Uterus (tissue), 2 donors: ENCODE data around the gene TRH.

ENCODE experiments used
- POLR2A ChIP-seq, 2 donors: fragments of 450-650 bp; IDR thresholded peaks; one replicate each; pipeline ENCODE4 v1.6.1; 2016; ENCODE audit warnings: antibody characterized with exemption in 2 of 2, mild to moderate bottlenecking in 1 of 2, moderate library complexity in 1 of 2
- TF ChIP-seq, protein P1 (sequence below), 4 experiments: fragments of 200-600 bp in 2 of 4; fragments of 450-650 bp in 2 of 4; sonication (generic) in 2 of 4; IDR thresholded peaks; one replicate each; pipeline ENCODE4 v1.5.1; 2016 to 2019; ENCODE audit warnings: antibody characterized with exemption in 4 of 4, mild to moderate bottlenecking in 2 of 4, moderate library complexity in 1 of 4

DNA sequence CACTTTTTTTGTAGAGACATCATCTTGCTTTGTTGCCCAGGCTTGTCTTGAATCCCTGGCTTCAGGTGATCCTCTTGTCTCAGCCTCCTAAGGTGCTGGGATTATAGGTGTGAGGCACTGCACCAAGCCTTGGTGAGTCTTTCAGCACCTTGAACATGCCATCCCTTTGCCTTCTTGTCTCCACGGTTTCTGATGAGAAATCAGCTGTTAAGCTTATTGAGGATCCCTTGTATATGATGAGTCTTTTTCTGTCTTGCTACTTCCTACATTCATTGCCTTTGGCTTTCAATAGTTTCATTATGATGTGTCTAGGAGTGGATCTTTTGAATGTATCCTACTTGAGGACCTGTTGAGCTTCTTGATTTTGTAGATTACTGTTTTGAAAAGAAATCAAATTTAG lies 45.1 kb upstream of the TRH start:
- TF ChIP-seq POLR2A (IDR thresholded peaks at IDR 0.05), result no peak
- TF ChIP-seq, protein P1, sequence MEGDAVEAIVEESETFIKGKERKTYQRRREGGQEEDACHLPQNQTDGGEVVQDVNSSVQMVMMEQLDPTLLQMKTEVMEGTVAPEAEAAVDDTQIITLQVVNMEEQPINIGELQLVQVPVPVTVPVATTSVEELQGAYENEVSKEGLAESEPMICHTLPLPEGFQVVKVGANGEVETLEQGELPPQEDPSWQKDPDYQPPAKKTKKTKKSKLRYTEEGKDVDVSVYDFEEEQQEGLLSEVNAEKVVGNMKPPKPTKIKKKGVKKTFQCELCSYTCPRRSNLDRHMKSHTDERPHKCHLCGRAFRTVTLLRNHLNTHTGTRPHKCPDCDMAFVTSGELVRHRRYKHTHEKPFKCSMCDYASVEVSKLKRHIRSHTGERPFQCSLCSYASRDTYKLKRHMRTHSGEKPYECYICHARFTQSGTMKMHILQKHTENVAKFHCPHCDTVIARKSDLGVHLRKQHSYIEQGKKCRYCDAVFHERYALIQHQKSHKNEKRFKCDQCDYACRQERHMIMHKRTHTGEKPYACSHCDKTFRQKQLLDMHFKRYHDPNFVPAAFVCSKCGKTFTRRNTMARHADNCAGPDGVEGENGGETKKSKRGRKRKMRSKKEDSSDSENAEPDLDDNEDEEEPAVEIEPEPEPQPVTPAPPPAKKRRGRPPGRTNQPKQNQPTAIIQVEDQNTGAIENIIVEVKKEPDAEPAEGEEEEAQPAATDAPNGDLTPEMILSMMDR (IDR thresholded peaks at IDR 0.05), result no peak
